A673 (cell line): ENCODE results near the gene CD6.

Experiments used
- EZH2 ChIP-seq: fragments of 200-600 bp; sonication (generic); IDR thresholded peaks from 2 replicates; pipeline ENCODE4 v1.6.1; 2017; ENCODE audit warnings: borderline replicate concordance, low read depth, mild to moderate bottlenecking, mixed read lengths, antibody characterized with exemption, low read length; ENCODE audit not compliant: poor library complexity, severe bottlenecking
- TF ChIP-seq, protein P1 (sequence below): fragments of 300-800, 200-600 bp; sonication (generic); conservative IDR thresholded peaks from 2 replicates; pipeline ENCODE4 v1.5.1; 2017; ENCODE audit warnings: low read depth, mild to moderate bottlenecking, antibody characterized with exemption, low read length, moderate library complexity, mixed read lengths

DNA sequence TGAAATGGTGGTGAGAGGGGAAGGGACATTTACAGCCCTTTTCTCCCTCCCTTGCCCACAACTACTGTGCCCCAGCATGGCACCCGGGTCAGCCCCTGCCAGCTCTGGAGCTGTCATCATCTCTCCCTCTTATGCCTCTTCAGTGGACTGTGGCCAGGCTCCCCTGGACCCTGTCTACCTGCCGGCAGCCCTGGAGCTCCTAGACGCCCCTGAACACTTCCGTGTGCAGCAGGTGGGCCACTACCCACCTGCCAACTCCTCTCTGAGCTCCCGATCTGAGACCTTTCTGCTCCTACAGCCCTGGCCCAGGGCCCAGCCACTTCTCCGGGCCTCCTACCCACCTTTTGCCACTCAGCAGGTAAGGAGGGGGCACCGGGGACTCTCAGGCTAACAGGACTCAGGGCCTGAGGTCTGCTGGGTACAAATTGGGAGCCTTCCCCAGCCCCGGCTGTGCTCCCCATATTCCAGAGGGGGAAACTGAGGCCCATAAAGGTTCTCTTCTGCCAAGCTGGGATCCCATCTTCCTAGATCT lies 44.4 kb upstream of the CD6 start:
- no peak for TF ChIP-seq EZH2
- TF ChIP-seq, protein P1, sequence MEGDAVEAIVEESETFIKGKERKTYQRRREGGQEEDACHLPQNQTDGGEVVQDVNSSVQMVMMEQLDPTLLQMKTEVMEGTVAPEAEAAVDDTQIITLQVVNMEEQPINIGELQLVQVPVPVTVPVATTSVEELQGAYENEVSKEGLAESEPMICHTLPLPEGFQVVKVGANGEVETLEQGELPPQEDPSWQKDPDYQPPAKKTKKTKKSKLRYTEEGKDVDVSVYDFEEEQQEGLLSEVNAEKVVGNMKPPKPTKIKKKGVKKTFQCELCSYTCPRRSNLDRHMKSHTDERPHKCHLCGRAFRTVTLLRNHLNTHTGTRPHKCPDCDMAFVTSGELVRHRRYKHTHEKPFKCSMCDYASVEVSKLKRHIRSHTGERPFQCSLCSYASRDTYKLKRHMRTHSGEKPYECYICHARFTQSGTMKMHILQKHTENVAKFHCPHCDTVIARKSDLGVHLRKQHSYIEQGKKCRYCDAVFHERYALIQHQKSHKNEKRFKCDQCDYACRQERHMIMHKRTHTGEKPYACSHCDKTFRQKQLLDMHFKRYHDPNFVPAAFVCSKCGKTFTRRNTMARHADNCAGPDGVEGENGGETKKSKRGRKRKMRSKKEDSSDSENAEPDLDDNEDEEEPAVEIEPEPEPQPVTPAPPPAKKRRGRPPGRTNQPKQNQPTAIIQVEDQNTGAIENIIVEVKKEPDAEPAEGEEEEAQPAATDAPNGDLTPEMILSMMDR = no peak
